Measurements from ENCODE around the gene USP1.

Gene USP1

DNA sequence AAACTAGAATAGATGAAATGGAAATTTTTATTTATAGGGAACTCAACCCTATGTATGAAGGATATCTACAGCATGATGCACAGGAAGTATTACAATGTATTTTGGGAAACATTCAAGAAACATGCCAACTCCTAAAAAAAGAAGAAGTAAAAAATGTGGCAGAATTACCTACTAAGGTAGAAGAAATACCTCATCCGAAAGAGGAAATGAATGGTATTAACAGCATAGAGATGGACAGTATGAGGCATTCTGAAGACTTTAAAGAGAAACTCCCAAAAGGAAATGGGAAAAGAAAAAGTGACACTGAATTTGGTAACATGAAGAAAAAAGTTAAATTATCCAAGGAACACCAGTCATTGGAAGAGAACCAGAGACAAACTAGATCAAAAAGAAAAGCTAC, 7.9 kb downstream of the USP1 start:
- H3K14ac ChIP-seq (ENCODE audit: low read length in 2 of 2): no peak overlapping the region
- H3K4me2 ChIP-seq (ENCODE audit: low read length, poor library complexity, severe bottlenecking): no peak overlapping the region
- peaks cover 4% of the 10 kb centered on the region for H3K79me1 ChIP-seq (replicated peaks; ENCODE audit: low read length, poor library complexity, severe bottlenecking)
- peaks cover 3 to 76% of the 10 kb centered on the region in 2 experiments for H3K36me3 ChIP-seq (ENCODE audit: control insufficient read depth in 1 of 2, insufficient read depth in 2 of 2, low read depth in 1 of 2, low read length in 2 of 2)
- no peaks in the 10 kb centered on the region for H3K9me3 ChIP-seq (ENCODE audit: control insufficient read depth, low read length)
- no peak overlapping the region for H2BK5ac ChIP-seq (ENCODE audit: low read depth, low read length, poor library complexity, severe bottlenecking)
- H4K91ac ChIP-seq (ENCODE audit: low read length): no peak overlapping the region
- no peak overlapping the region for H3K4me3 ChIP-seq (ENCODE audit: insufficient read depth in 1 of 2, low read depth in 1 of 2, low read length in 2 of 2)
- H2BK15ac ChIP-seq (ENCODE audit: low read depth, poor library complexity, severe bottlenecking): no peak overlapping the region
- DNase-seq: no peak
- H2BK12ac ChIP-seq (ENCODE audit: low read length in 2 of 2): no peak overlapping the region
- no peak overlapping the region for H3K23ac ChIP-seq (ENCODE audit: low read length in 2 of 2)
- no peak overlapping the region for H3K4ac ChIP-seq (ENCODE audit: low read depth in 1 of 2, low read length in 2 of 2)
- H3K9ac ChIP-seq (ENCODE audit: low read length): no peak overlapping the region
- H3K18ac ChIP-seq (ENCODE audit: low read depth in 1 of 2, low read length in 2 of 2): no peak overlapping the region
- H4K8ac ChIP-seq (ENCODE audit: low read length): no peak overlapping the region
- no peak overlapping the region for H2AFZ ChIP-seq (ENCODE audit: low read depth, low read length)
- no peak overlapping the region for H2BK120ac ChIP-seq (ENCODE audit: low read depth, low read length)
- 100% methylated on average over 1 of the region's 1 CpG for WGBS
- H3K27me3 ChIP-seq (ENCODE audit: control insufficient read depth in 1 of 2, insufficient read depth in 1 of 2, low read length in 2 of 2): no peaks in the 10 kb centered on the region
- H2AK5ac ChIP-seq (ENCODE audit: low read length, severe bottlenecking): no peak overlapping the region
- no peak overlapping the region for H3K27ac ChIP-seq (ENCODE audit: low read length, poor library complexity, severe bottlenecking)
- no peaks in the 10 kb centered on the region for H3K4me1 ChIP-seq (ENCODE audit: control insufficient read depth, insufficient read depth, low read depth, low read length)

DNA sequence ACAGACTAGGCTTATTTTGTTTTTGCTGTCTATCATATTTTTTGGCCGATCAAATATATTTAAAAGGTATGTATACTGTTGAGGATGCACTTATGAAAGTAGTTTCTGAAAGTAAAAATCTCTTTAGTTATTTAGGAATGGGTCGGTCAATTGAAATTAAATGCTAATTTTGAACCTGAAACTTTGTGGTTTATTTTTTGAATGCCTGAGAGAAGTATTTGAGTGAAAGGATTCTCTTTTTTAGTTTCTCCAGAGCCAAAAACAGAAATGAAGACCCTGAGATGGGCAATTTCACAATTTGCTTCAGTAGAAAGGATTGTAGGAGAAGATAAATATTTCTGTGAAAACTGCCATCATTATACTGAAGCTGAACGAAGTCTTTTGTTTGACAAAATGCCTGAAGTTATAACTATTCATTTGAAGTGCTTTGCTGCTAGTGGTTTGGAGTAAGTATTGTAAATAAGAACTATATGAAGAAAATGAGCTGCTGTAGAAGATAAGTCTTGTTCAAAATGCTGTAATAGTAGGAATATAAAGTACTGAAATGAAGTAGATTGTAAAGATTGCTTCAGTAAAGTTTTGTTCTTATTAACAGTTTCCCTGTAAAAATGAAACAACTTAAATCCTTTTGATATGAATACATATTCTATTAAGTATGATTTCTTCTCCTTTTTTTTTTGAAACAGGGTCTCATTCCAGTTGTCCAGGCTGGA, 11.5 kb downstream of the USP1 start:
- no peak overlapping the region for H2BK12ac ChIP-seq (ENCODE audit: low read length in 2 of 2)
- no peak overlapping the region for H2BK15ac ChIP-seq (ENCODE audit: low read depth, poor library complexity, severe bottlenecking)
- H3K36me3 ChIP-seq (ENCODE audit: control insufficient read depth in 1 of 2, insufficient read depth in 2 of 2, low read depth in 1 of 2, low read length in 2 of 2): peaks cover 6 to 84% of the 10 kb centered on the region in 2 experiments
- no peak overlapping the region for H3K18ac ChIP-seq (ENCODE audit: low read depth in 1 of 2, low read length in 2 of 2)
- no peak overlapping the region for H2AFZ ChIP-seq (ENCODE audit: low read depth, low read length)
- WGBS: over 99% methylated on average over 3 of the region's 3 CpGs
- no peaks in the 10 kb centered on the region for H3K9me3 ChIP-seq (ENCODE audit: control insufficient read depth, low read length)
- H3K4me3 ChIP-seq (ENCODE audit: insufficient read depth in 1 of 2, low read depth in 1 of 2, low read length in 2 of 2): no peak overlapping the region
- no peak overlapping the region for H3K27ac ChIP-seq (ENCODE audit: low read length, poor library complexity, severe bottlenecking)
- no peak overlapping the region for H4K91ac ChIP-seq (ENCODE audit: low read length)
- H3K23ac ChIP-seq (ENCODE audit: low read length in 2 of 2): no peak overlapping the region
- no peak overlapping the region for H3K4ac ChIP-seq (ENCODE audit: low read depth in 1 of 2, low read length in 2 of 2)
- H3K14ac ChIP-seq (ENCODE audit: low read length in 2 of 2): no peak overlapping the region
- H4K8ac ChIP-seq (ENCODE audit: low read length): no peak overlapping the region
- no peak overlapping the region for H3K9ac ChIP-seq (ENCODE audit: low read length)
- peaks cover 3% of the 10 kb centered on the region for H3K79me1 ChIP-seq (replicated peaks; ENCODE audit: low read length, poor library complexity, severe bottlenecking)
- no peaks in the 10 kb centered on the region for H3K4me1 ChIP-seq (ENCODE audit: control insufficient read depth, insufficient read depth, low read depth, low read length)
- no peak overlapping the region for H2BK120ac ChIP-seq (ENCODE audit: low read depth, low read length)
- H3K4me2 ChIP-seq (ENCODE audit: low read length, poor library complexity, severe bottlenecking): no peak overlapping the region
- H2BK5ac ChIP-seq (ENCODE audit: low read depth, low read length, poor library complexity, severe bottlenecking): no peak overlapping the region
- no peak overlapping the region for H2AK5ac ChIP-seq (ENCODE audit: low read length, severe bottlenecking)
- no peak for DNase-seq
- no peaks in the 10 kb centered on the region for H3K27me3 ChIP-seq (ENCODE audit: control insufficient read depth in 1 of 2, insufficient read depth in 1 of 2, low read length in 2 of 2)

DNA sequence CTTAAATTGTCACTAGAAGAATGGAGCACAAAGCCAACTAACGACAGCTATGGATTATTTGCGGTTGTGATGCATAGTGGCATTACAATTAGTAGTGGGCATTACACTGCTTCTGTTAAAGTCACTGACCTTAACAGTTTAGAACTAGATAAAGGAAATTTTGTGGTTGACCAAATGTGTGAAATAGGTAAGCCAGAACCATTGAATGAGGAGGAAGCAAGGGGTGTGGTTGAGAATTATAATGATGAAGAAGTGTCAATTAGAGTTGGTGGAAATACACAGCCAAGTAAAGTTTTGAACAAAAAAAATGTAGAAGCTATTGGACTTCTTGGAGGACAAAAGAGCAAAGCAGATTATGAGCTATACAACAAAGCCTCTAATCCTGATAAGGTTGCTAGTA, 13.5 kb downstream of the USP1 start:
- Histone ChIP-seq H2BK5ac (ENCODE audit: low read depth, low read length, poor library complexity, severe bottlenecking) (no peak overlapping the region), H4K91ac (ENCODE audit: low read length) (no peak overlapping the region), H2BK12ac (ENCODE audit: low read length in 2 of 2) (no peak overlapping the region), H3K4me3 (ENCODE audit: insufficient read depth in 1 of 2, low read depth in 1 of 2, low read length in 2 of 2) (no peak overlapping the region), H3K4me2 (ENCODE audit: low read length, poor library complexity, severe bottlenecking) (no peak overlapping the region), H3K4me1 (ENCODE audit: control insufficient read depth, insufficient read depth, low read depth, low read length) (no peaks in the 10 kb centered on the region), H3K18ac (ENCODE audit: low read depth in 1 of 2, low read length in 2 of 2) (no peak overlapping the region), H3K4ac (ENCODE audit: low read depth in 1 of 2, low read length in 2 of 2) (no peak overlapping the region), H3K23ac (ENCODE audit: low read length in 2 of 2) (no peak overlapping the region), H3K9ac (ENCODE audit: low read length) (no peak overlapping the region), H2BK15ac (ENCODE audit: low read depth, poor library complexity, severe bottlenecking) (no peak overlapping the region), H3K79me1 (replicated peaks; ENCODE audit: low read length, poor library complexity, severe bottlenecking) (peaks cover 6% of the 10 kb centered on the region), H3K36me3 (ENCODE audit: control insufficient read depth in 1 of 2, insufficient read depth in 2 of 2, low read depth in 1 of 2, low read length in 2 of 2) (peaks cover 13 to 86% of the 10 kb centered on the region in 2 experiments), H3K9me3 (ENCODE audit: control insufficient read depth, low read length) (no peaks in the 10 kb centered on the region), H3K27ac (ENCODE audit: low read length, poor library complexity, severe bottlenecking) (no peak overlapping the region), H4K8ac (ENCODE audit: low read length) (no peak overlapping the region), H2AFZ (ENCODE audit: low read depth, low read length) (no peak overlapping the region), H2AK5ac (ENCODE audit: low read length, severe bottlenecking) (no peak overlapping the region), H3K27me3 (ENCODE audit: control insufficient read depth in 1 of 2, insufficient read depth in 1 of 2, low read length in 2 of 2) (no peaks in the 10 kb centered on the region), H2BK120ac (ENCODE audit: low read depth, low read length) (no peak overlapping the region), H3K14ac (ENCODE audit: low read length in 2 of 2) (no peak overlapping the region)
- DNase-seq: no peak
- WGBS: 94% methylated on average over 2 of the region's 2 CpGs

DNA sequence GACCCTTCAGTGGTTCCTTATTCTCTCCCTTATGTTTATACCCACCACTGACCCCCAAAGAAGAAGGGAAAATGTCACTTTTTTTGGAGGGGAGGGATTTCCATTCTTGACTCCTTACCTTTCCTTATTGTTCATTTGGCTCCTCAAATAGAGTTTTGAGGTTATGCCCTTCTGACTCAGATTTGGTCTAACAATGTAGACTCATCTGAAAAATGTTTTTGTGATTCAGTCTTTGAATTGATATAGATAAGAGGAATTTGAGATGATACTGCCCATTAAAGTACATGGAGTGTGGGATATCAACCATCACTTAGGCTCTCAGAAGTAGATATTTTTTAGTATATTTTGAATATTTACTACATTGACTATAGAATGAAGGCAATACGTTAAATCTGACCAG, 16.1 kb downstream of the USP1 start:
- WGBS: 100% methylated on average over 1 of the region's 1 CpG
- peaks cover 6% of the 10 kb centered on the region for H3K79me1 ChIP-seq (replicated peaks; ENCODE audit: low read length, poor library complexity, severe bottlenecking)
- no peak overlapping the region for H3K27ac ChIP-seq (ENCODE audit: low read length, poor library complexity, severe bottlenecking)

More for the DNA sequence above, 16.1 kb downstream of the USP1 start:
- Histone ChIP-seq H2AK5ac (ENCODE audit: low read length, severe bottlenecking) (no peak overlapping the region), H3K4ac (ENCODE audit: low read depth in 1 of 2, low read length in 2 of 2) (no peak overlapping the region), H3K9ac (ENCODE audit: low read length) (no peak overlapping the region), H2BK5ac (ENCODE audit: low read depth, low read length, poor library complexity, severe bottlenecking) (no peak overlapping the region), H3K9me3 (ENCODE audit: control insufficient read depth, low read length) (no peaks in the 10 kb centered on the region), H3K4me1 (ENCODE audit: control insufficient read depth, insufficient read depth, low read depth, low read length) (no peaks in the 10 kb centered on the region), H2BK120ac (ENCODE audit: low read depth, low read length) (no peak overlapping the region), H4K91ac (ENCODE audit: low read length) (no peak overlapping the region), H2BK12ac (ENCODE audit: low read length in 2 of 2) (no peak overlapping the region), H3K4me2 (ENCODE audit: low read length, poor library complexity, severe bottlenecking) (no peak overlapping the region), H3K36me3 (ENCODE audit: control insufficient read depth in 1 of 2, insufficient read depth in 2 of 2, low read depth in 1 of 2, low read length in 2 of 2) (peaks cover 16 to 92% of the 10 kb centered on the region in 2 experiments), H3K18ac (ENCODE audit: low read depth in 1 of 2, low read length in 2 of 2) (no peak overlapping the region), H2AFZ (ENCODE audit: low read depth, low read length) (no peak overlapping the region), H3K23ac (ENCODE audit: low read length in 2 of 2) (no peak overlapping the region), H3K4me3 (ENCODE audit: insufficient read depth in 1 of 2, low read depth in 1 of 2, low read length in 2 of 2) (no peak overlapping the region), H2BK15ac (ENCODE audit: low read depth, poor library complexity, severe bottlenecking) (no peak overlapping the region), H4K8ac (ENCODE audit: low read length) (no peak overlapping the region), H3K27me3 (ENCODE audit: control insufficient read depth in 1 of 2, insufficient read depth in 1 of 2, low read length in 2 of 2) (no peaks in the 10 kb centered on the region), H3K14ac (ENCODE audit: low read length in 2 of 2) (no peak overlapping the region)
- DNase-seq: no peak
